Measurements from ENCODE around the gene KMT2A. TPM values are rescaled to one million over a fixed set of nuclear protein-coding genes. Genes with fewer than 3 reads are reported as not detected.
A peak's percentile ranks its signal among the peaks of the same experiment; 100 is the strongest.

KMT2A gene
- total RNA-seq: 100 to 1,000 TPM in 1 of 4 donors, 10 to 100 TPM in 3; 42.3 to 116 (median 74.8) TPM

GRCh38 chr11:118435893-118436624 is at the start of gene KMT2A:
Gene KMT2A, plus strand, starts transcription at chr11:118436492. Its CDS starts 21 bp downstream, at chr11:118436513.
- no peaks in the 10 kb centered on the region for H3K36me3 ChIP-seq
- ATAC-seq: peak; percentile 94
- H3K27ac ChIP-seq: peak within 1 kb of the TSS; percentile 75 to 97 (median 96)
- peaks cover 0 to 58% (median 23%) of the 10 kb centered on the region in 3 donors for H3K4me1 ChIP-seq
- peak within 1 kb of the TSS; percentile 72 to 99 for H3K4me3 ChIP-seq
- H3K9me3 ChIP-seq: no peaks in the 10 kb centered on the region
- peak in 1 of 2 donors; percentile 29 for TF ChIP-seq POLR2A (IDR thresholded peaks at IDR 0.05)
- TF ChIP-seq EP300 (IDR thresholded peaks at IDR 0.05): no peak
- TF ChIP-seq, protein P1, sequence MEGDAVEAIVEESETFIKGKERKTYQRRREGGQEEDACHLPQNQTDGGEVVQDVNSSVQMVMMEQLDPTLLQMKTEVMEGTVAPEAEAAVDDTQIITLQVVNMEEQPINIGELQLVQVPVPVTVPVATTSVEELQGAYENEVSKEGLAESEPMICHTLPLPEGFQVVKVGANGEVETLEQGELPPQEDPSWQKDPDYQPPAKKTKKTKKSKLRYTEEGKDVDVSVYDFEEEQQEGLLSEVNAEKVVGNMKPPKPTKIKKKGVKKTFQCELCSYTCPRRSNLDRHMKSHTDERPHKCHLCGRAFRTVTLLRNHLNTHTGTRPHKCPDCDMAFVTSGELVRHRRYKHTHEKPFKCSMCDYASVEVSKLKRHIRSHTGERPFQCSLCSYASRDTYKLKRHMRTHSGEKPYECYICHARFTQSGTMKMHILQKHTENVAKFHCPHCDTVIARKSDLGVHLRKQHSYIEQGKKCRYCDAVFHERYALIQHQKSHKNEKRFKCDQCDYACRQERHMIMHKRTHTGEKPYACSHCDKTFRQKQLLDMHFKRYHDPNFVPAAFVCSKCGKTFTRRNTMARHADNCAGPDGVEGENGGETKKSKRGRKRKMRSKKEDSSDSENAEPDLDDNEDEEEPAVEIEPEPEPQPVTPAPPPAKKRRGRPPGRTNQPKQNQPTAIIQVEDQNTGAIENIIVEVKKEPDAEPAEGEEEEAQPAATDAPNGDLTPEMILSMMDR (IDR thresholded peaks at IDR 0.05): peak in 3 of 4 experiments; percentile 6 to 96 (median 92)
- TF ChIP-seq POLR2AphosphoS5 (IDR thresholded peaks at IDR 0.05): peak; percentile 33
- H3K27me3 ChIP-seq: no peaks in the 10 kb centered on the region
- WGBS, 2 donors (ENCODE audit: low coverage in 1 of 2): 0% methylated on average over 7 of the region's 83 CpGs; no CpG with 5 or more reads in 1 of the 2 donors

- H3K4me3 ChIP-seq: no peak overlapping the region
- no peak overlapping the region for H3K27ac ChIP-seq
- TF ChIP-seq, protein P1 (IDR thresholded peaks at IDR 0.05): no peak
- TF ChIP-seq POLR2A (IDR thresholded peaks at IDR 0.05) (no peak), POLR2AphosphoS5 (IDR thresholded peaks at IDR 0.05) (no peak), EP300 (IDR thresholded peaks at IDR 0.05) (no peak)
- ATAC-seq: no peak
- peaks cover 3 to 7% (median 4%) of the 10 kb centered on the region in 3 donors for H3K4me1 ChIP-seq
- no peaks in the 10 kb centered on the region for H3K27me3 ChIP-seq
- peaks cover 0 to 76% of the 10 kb centered on the region in 2 donors for H3K36me3 ChIP-seq
- H3K9me3 ChIP-seq: no peaks in the 10 kb centered on the region
- 77 to 84% methylated on average over 6 of the region's 6 CpGs for WGBS, 2 donors (ENCODE audit: low coverage in 1 of 2)
These were observed 40.2 kb upstream of the KMT2A start for GRCh38 chr11:118396097-118396501.

GRCh38 chr11:118397448-118397847 is 38.8 kb upstream of the KMT2A start:
- no peak overlapping the region for H3K4me3 ChIP-seq
- no peak overlapping the region for H3K27ac ChIP-seq
- ATAC-seq: no peak
- peaks cover 0 to 63% of the 10 kb centered on the region in 2 donors for H3K36me3 ChIP-seq
- no peaks in the 10 kb centered on the region for H3K9me3 ChIP-seq
- TF ChIP-seq POLR2AphosphoS5 (IDR thresholded peaks at IDR 0.05) (no peak), POLR2A (IDR thresholded peaks at IDR 0.05) (no peak), EP300 (IDR thresholded peaks at IDR 0.05) (no peak)
- TF ChIP-seq, protein P1 (IDR thresholded peaks at IDR 0.05): no peak
- peaks cover 3 to 9% (median 4%) of the 10 kb centered on the region in 3 donors for H3K4me1 ChIP-seq
- H3K27me3 ChIP-seq: no peaks in the 10 kb centered on the region

DNA sequence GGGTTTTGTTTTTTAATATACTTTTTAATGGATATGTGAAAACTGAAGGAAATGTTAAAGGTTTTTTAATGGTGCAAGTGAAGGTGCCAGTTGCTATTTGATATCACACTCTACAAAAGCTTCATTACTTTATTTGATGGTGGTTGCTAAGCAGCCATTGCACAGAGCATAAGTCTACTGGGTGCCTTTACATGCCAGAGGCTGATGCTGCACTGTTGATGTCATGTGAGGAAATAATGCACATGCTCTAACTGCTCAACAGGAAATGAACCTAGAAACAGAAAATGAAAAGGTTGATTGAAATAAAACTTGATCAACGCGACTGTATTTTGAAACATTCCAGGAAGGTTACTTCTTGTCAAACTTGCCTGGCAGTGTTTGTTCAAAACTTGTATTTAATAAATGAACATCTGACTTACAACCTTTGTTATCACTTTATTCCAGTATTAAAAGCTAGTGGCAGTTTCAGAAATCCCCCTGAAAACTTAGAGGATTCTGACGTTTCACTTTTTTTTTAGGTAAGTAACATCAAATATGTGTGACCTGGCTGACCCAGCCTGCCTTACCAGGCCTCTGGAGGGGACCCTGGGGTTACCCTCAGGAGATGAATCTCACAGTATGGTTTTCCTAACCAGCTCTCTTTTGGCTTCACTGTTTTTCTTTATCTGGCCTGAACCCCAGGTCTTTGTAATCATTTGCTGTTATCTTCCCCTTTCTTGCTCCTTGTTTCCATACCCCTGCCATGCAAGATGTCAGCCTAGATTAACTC is 37.3 kb upstream of the KMT2A start:
- Histone ChIP-seq H3K36me3 (peaks cover 0 to 48% of the 10 kb centered on the region in 2 donors), H3K27me3 (no peaks in the 10 kb centered on the region), H3K4me3 (no peak overlapping the region), H3K9me3 (no peaks in the 10 kb centered on the region), H3K4me1 (peaks cover 3 to 24% (median 13%) of the 10 kb centered on the region in 3 donors), H3K27ac (no peak overlapping the region)
- no peak for ATAC-seq
- TF ChIP-seq POLR2A (IDR thresholded peaks at IDR 0.05) (no peak), EP300 (IDR thresholded peaks at IDR 0.05) (no peak), POLR2AphosphoS5 (IDR thresholded peaks at IDR 0.05) (no peak)
- TF ChIP-seq, protein P1 (IDR thresholded peaks at IDR 0.05): no peak
- 50 to 54% methylated on average over 1 to 3 of the region's 3 CpGs for WGBS, 2 donors (ENCODE audit: low coverage in 1 of 2)
